Neural cell (in vitro differentiated cells): ENCODE results near the gene C19orf33.

Experiments used
- CTCF ChIP-seq: fragments of 450-650 bp; IDR thresholded peaks from 2 replicates; pipeline ENCODE4 v1.5.1; 2014; ENCODE audit warnings: antibody characterized with exemption, mild to moderate bottlenecking, moderate library complexity; ENCODE audit not compliant: poor library complexity, severe bottlenecking
- RAD21 ChIP-seq: fragments of 450-650 bp; conservative IDR thresholded peaks from 2 replicates; pipeline ENCODE4 v1.6.1; 2014; ENCODE audit warnings: antibody characterized with exemption, mild to moderate bottlenecking, moderate library complexity

GRCh38 chr19:38278751-38279150 is 25.3 kb upstream of the C19orf33 start:
- TF ChIP-seq RAD21, result no peak
- no peak for TF ChIP-seq CTCF
